ENCODE data around the gene BCR.
"Not testable (repeated sequence)": the region's sequence is repeated elsewhere in the genome, so short reads cannot be mapped to it uniquely, and the experiment has no call there.

DNA sequence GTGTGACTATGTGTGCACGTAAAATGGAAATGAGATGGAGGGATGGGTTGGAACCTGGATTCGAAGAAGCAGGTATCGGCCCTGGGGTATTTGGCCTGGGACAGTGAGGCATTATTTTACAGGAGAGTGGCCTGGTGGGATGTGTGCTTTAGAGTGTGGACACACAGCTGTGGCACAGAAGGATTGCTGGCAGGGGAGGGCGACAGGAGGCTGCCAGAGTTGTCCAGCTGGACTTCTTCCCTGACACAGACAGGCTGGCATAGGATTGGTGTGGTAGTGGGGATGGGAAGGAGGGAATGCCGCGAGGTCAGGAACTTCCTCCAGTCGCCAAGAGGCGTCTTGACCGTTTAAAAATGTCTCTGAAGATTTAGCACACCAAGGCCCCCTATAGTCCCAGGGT is 157.4 kb downstream of the BCR start:
- TF ChIP-seq POLR2AphosphoS5, POLR2A (IDR thresholded peaks at IDR 0.05): not testable (repeated sequence)
- TF ChIP-seq, protein P1, sequence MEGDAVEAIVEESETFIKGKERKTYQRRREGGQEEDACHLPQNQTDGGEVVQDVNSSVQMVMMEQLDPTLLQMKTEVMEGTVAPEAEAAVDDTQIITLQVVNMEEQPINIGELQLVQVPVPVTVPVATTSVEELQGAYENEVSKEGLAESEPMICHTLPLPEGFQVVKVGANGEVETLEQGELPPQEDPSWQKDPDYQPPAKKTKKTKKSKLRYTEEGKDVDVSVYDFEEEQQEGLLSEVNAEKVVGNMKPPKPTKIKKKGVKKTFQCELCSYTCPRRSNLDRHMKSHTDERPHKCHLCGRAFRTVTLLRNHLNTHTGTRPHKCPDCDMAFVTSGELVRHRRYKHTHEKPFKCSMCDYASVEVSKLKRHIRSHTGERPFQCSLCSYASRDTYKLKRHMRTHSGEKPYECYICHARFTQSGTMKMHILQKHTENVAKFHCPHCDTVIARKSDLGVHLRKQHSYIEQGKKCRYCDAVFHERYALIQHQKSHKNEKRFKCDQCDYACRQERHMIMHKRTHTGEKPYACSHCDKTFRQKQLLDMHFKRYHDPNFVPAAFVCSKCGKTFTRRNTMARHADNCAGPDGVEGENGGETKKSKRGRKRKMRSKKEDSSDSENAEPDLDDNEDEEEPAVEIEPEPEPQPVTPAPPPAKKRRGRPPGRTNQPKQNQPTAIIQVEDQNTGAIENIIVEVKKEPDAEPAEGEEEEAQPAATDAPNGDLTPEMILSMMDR (IDR thresholded peaks at IDR 0.05): not testable (repeated sequence)
